RKO (cell line): ENCODE data around the gene C10orf95.
"Not testable (repeated sequence)": the region's sequence is repeated elsewhere in the genome, so short reads cannot be mapped to it uniquely, and the experiment has no call there.

Experiments used
- DNase-seq: peaks from one replicate; pipeline ENCODE4 v3.0.0-alpha.2; 2016; ENCODE audit warnings: low spot score

Gene C10orf95, protein sequence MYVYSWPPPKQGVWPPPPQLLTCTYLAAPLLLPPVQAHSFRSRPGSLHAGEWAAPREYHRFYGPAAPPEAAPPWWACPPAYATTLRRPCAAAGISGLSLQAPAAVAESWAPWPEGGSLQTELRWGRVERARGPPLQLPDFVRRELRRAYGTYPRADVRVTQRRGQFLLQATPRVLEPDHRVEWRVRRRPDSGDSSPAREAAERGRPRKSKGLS

GRCh38 chr10:102451105-102451969 is at the start of gene C10orf95:
Gene C10orf95 (minus strand): TSS chr10:102451543. CDS start chr10:102451093, 450 bp downstream.
- DNase-seq = peak; percentile 27

DNA sequence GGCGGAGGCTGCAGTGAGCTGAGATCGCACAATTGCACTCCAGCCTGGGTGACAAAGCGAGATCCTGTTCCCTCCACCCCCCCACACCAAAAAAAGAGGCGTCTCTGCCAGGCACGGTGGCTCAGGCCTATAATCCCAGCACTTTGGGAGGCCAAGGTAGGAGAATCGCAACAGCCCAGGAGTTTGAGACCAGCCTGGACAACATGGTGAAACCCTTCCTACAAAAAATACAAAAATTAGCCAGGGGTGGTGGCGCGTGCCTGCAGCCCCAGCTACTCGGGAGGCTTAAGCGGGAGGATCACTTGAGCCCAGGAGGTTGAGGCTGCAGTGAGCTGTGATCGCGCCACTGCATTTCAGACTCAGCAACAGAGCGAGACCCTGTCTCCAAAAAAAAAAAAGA is 49.3 kb upstream of the C10orf95 start:
- DNase-seq = not testable (repeated sequence)

DNA sequence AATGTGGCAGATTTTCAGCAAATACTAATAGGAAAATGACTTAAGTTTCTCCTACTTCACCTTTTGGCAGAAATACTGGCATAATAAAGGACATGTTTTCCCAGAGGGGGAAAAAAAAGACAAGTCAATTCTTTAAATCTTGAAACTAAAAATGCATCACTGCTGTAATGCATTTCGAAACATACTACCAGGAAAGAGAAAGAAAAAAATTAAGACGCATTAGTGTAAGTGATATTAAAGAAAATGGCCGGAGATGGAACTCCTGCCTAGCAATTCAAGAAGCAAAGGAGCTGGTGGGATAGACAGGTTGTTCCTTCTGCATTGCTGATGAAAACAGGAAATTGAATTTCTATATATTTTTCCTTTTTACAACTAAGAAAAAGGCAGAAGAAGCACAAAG is 48.0 kb upstream of the C10orf95 start:
- DNase-seq = no peak

- DNase-seq = no peak
Observed at GRCh38 chr10:102497545-102497944, 46.2 kb upstream of the C10orf95 start.

GRCh38 chr10:102493771-102494170 is 42.4 kb upstream of the C10orf95 start:
- no peak for DNase-seq

DNA sequence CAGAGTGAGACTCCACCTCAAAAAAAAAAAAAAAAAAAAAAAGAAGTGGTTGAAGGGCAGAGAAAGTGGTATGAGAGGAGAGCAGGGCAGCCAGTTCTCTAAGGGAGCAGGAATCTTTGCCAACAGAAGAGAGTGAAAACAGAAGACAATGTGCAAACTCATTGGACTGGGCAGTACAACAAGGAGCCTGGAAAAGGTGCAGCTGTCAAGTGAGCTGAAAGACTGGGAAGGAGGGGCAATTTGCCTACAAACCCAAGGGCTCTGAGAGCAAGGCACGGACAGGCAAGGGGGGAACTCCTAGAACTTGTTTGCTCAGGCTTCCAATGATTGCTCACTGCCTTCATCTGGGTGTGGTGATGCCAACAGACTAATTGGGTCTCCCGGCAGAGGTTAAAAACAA is 41.6 kb upstream of the C10orf95 start:
- no peak for DNase-seq

DNA sequence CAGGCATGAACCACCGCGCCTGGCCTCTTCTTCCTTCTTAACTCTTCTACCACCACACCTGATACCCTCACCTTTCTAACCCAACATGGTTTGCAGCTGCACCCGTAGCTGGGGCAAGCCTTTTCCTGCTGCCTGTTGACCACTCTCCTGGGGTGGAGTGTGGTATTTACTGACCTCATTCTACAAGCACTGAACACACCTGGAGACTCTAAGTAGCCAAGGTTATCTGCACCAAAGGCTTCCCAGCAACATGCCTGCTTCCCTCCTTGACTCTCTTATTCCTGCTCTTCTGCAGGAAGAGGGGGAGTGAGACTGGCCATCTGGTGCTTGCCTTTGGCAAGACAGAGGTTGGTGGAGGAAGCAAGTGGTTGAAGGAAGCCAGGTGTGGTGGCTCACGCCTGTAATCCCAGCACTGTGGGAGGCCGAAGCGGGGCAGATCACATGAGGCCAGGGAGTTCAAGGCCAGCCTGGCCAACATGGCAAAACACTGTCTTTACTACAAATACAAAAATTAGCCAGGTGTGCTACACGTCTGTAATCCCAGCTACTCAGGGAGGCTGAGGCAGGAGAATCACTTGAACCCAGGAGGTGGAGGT is 41.1 kb upstream of the C10orf95 start:
- DNase-seq = no peak

DNA sequence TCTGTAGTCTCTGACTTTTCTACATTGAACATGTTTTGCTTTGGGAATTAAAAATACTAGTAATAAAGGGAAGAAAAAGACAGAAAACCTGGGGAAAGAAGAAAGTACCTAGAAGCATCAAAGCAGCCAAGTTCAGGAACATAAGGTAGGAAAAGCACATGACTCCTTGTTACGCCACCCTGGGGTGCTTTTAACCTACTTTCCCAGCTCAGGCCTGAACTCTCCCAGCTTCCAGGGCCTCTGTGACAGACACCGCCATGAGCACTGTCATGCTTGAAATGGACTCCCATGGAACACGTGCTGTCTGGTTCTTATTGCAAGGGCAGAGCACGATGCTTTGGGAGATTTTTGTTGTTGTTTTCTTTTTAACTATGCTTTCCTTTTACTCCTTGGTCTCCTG is 39.8 kb upstream of the C10orf95 start:
- no peak for DNase-seq

- DNase-seq = no peak
Observed at GRCh38 chr10:102485093-102485784, 33.9 kb upstream of the C10orf95 start.

GRCh38 chr10:102484021-102484420 is 32.7 kb upstream of the C10orf95 start:
- no peak for DNase-seq

DNA sequence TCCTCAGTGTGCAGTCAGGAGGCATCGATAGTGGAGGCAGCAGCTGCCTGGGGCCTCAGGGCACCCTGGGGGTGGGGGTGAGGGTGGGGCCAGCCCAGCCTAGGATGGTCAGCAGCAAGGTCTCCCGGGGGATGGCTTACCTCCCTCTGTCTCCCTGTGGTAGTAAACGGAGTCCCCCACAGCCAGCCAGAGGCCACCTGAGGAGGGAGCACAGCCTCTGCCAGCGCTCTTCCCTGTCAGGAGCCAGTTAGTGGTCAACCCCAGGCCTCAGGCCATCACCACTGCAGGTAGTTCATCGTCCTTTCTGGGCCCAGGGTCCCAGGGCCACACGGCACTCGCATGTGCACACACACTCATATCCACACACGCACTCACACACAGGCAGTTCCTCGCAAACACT is 29.1 kb upstream of the C10orf95 start:
- DNase-seq = no peak

- no peak for DNase-seq
Observed at GRCh38 chr10:102479651-102480050, 28.3 kb upstream of the C10orf95 start.

DNA sequence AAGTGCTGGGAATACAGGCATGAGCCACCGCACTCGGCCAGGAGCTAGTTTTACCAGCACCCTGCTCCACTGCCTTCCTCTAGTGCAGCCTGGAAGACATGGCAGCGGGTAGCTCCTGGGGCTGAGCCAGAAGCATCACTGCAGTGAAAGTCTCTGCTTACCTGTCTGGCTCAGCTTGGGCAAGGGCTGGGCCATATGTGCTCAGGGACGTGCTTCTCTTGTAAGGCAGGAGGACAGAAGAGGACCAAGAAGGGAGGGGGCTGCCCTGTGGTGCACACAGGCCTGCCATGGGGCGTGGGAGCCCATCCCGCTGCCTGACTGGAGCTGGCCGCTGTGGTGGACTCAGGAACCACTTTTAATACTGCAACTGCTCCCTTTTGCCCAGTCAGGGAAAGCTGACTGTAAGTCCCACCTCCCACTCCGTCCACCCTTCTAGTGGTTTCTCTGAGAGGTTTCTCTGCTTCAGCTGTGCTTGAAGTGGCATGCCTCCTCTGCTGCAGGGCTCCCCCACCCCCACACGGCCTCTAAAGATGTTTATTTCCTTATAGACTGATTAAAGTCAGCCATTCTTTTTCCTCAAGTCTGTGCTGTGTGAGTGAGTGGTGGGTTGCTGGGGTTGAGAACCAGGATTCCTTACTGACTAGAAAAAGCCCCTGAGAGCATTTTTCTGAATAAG is 25.3 kb upstream of the C10orf95 start:
- DNase-seq = no peak

DNA sequence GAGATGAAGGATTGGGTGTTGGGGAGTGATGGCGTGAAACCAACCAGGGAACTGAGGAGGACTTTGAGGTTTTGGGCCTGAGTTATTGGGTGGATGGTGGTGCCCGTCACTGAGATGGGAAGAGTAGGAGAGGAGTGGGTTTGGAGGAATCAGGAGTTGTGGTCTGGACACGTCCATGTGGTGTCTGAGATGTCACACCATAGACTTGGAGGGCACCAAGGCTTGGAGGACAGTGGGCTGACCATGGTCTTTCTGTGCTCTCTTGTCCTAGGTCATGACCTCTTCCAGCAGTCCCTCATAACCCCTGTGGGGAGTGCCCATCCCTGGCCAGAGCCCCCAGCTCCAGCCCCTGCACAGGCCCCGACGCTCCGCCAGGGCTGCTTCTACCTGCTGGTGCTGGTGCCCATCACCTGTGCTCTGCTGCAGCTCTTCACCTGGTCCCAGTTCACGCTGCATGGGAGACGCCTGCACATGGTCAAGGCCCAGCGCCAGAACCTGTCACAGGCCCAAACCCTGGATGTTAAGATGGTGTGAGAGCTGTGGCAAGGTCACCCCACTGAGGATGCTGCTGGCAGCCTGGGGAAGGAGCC is 24.2 kb upstream of the C10orf95 start:
- DNase-seq = no peak

GRCh38 chr10:102473445-102474331 is 22.3 kb upstream of the C10orf95 start:
- DNase-seq = no peak

GRCh38 chr10:102470579-102471546 is 19.5 kb upstream of the C10orf95 start:
- DNase-seq = no peak

- DNase-seq = no peak
Observed at GRCh38 chr10:102468683-102469082, 17.3 kb upstream of the C10orf95 start.

DNA sequence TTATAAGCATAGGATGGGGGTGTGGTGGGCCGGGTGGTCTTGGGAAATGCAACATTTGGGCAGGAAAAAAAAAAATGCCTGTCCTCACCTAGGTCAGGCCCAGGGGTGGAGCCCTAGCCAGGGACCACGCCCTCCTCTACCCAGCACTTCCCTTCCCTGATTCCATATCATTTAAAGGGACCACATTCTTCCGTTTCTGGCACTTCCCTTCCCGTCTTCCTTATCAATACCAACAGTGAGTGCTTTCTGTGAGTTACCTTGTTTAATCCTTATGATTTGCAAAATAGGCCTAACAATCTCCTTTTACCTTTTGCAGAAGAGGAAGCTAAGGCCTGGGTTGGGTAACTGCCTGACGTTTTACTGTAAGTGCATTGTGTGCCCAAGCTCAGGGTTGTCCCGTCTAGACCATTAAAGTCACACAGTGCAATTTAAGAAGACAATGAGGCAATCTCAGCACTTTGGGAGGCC is 16.7 kb upstream of the C10orf95 start:
- DNase-seq = no peak

GRCh38 chr10:102467318-102467717 is 16.0 kb upstream of the C10orf95 start:
- no peak for DNase-seq
